Suprapubic skin (tissue), 3 donors: ENCODE data around the gene PPIH.

Experiments
- CTCF ChIP-seq, 2 donors: fragments of 200-600 bp in 1 of 2; fragments of 450-650 bp in 1 of 2; sonication (generic) in 1 of 2; IDR thresholded peaks; one replicate each; pipeline ENCODE4 v1.5.1; 2016 to 2019; ENCODE audit warnings: antibody characterized with exemption in 2 of 2, mild to moderate bottlenecking in 1 of 2, moderate library complexity in 1 of 2
- POLR2A ChIP-seq, 2 donors: fragments of 450-650 bp; IDR thresholded peaks; one replicate each; pipeline ENCODE4 v1.6.1; 2017; ENCODE audit warnings: antibody characterized with exemption in 2 of 2, mild to moderate bottlenecking in 2 of 2, moderate library complexity in 2 of 2

DNA sequence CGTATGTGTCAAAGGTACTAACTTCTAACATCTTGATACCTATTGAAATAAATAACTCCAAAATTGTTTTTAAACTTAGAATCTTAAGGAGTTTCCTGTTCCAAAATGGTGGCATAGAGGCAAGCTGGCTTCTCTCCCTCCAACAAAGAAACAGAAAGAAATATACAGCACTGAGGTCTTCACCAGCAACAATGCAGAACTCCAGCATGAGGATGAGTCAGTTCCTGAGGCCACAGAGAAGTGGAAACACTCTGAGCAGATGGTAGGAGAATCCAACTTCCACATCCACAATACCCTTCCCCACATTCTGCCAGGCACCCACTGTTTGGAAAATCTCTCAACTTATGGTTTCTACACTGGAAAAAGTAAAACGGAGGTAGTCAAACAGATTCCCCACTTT, 12.2 kb upstream of the PPIH start:
- no peak for TF ChIP-seq CTCF (IDR thresholded peaks at IDR 0.05)
- TF ChIP-seq POLR2A (IDR thresholded peaks at IDR 0.05) = no peak
